ENCODE results near the gene BGLAP. TPM values are rescaled to one million over a fixed set of nuclear protein-coding genes. Genes with fewer than 3 reads are reported as not detected.
A peak's percentile ranks its signal among the peaks of the same experiment; 100 is the strongest.

The BGLAP gene
- total and polyA plus RNA-seq, 2 experiments from 2014 or later, result 0.51 to 1.8 TPM

DNA sequence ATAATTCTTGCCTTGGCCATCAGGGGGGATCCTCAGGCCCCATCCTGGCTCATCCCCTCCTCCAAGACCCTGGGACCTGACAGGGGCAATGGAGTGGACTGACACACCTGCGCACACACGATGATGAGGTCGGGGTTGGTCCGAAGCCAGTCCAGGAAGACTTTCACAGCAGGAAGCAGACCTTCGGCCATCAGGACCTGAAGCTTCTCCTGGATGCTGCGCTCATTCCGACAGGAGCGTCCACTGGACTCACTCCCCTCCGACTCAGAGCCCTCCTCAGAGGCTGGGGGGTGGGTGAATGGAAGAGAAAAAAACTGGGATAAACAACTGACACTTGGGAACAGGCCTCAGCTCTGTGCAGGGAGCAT lies 21.3 kb downstream of the BGLAP start:
- Histone ChIP-seq H3K4me1 (ENCODE audit: low read depth) (no peaks in the 10 kb centered on the region), H3K27me3 (no peaks in the 10 kb centered on the region), H3K9me3 (ENCODE audit: low read depth) (no peaks in the 10 kb centered on the region), H3K27ac (no peak overlapping the region), H3K4me3 (no peak overlapping the region), H3K36me3 (peaks cover 71% of the 10 kb centered on the region)
- DNase-seq (ENCODE audit: low read depth in 1 of 2, low spot score in 1 of 2), result no peak
- TF ChIP-seq, protein P1, sequence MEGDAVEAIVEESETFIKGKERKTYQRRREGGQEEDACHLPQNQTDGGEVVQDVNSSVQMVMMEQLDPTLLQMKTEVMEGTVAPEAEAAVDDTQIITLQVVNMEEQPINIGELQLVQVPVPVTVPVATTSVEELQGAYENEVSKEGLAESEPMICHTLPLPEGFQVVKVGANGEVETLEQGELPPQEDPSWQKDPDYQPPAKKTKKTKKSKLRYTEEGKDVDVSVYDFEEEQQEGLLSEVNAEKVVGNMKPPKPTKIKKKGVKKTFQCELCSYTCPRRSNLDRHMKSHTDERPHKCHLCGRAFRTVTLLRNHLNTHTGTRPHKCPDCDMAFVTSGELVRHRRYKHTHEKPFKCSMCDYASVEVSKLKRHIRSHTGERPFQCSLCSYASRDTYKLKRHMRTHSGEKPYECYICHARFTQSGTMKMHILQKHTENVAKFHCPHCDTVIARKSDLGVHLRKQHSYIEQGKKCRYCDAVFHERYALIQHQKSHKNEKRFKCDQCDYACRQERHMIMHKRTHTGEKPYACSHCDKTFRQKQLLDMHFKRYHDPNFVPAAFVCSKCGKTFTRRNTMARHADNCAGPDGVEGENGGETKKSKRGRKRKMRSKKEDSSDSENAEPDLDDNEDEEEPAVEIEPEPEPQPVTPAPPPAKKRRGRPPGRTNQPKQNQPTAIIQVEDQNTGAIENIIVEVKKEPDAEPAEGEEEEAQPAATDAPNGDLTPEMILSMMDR (IDR thresholded peaks at IDR 0.05; ENCODE audit: low read depth, low read length), result no peak

DNA sequence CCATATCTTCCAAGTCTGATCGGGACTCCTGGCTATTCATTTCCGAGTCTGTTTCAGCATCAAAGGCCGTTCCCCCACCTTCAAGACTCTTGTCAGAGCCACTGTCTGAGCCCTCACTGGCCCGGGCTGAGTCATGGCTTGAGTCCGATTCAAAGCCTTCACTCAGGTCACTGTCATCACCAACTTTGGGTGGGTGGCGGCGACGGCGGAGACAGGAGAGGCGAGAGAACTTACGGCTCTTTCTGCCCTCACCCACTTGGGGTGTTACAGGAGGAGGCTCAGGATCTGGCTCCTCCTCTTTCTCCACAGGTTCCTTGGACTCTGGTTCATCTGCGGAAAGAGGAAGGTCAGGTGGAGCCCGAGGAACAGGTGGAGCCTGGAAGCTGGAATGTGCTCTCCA lies 24.1 kb downstream of the BGLAP start:
- TF ChIP-seq, protein P1 (IDR thresholded peaks at IDR 0.05; ENCODE audit: low read depth, low read length), result no peak
- H3K36me3 ChIP-seq, result peaks cover 69% of the 10 kb centered on the region
- H3K9me3 ChIP-seq (ENCODE audit: low read depth), result no peaks in the 10 kb centered on the region
- DNase-seq (ENCODE audit: low read depth in 1 of 2, low spot score in 1 of 2), result no peak
- H3K27me3 ChIP-seq, result no peaks in the 10 kb centered on the region
- H3K4me3 ChIP-seq, result no peak overlapping the region
- no peak overlapping the region for H3K27ac ChIP-seq
- H3K4me1 ChIP-seq (ENCODE audit: low read depth), result no peaks in the 10 kb centered on the region

DNA sequence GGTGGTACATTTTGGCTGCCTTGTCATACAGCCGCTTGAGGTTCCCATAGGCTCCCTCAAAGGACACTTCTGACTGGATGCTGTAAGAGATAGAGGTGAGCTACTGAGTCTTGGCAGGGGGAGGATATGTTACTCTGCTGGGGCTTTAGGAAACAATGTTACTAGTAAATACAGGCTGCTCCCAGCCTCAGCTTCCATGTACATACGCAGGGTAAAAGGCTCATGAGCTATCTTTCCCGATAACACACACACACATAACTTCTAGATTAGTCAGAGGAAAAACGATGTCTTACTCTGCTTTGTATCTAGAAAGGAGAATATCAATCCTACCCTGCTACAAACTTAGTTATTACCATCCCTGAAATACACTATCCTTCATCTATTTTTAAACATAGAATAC lies 26.4 kb downstream of the BGLAP start:
- Histone ChIP-seq H3K9me3 (ENCODE audit: low read depth) (no peaks in the 10 kb centered on the region), H3K27me3 (no peaks in the 10 kb centered on the region), H3K4me1 (ENCODE audit: low read depth) (no peaks in the 10 kb centered on the region), H3K36me3 (peaks cover 75% of the 10 kb centered on the region), H3K4me3 (no peak overlapping the region), H3K27ac (no peak overlapping the region)
- TF ChIP-seq, protein P1 (IDR thresholded peaks at IDR 0.05; ENCODE audit: low read depth, low read length), result no peak
- DNase-seq (ENCODE audit: low read depth in 1 of 2, low spot score in 1 of 2), result peak in 1 of 2 donors; percentile 65

DNA sequence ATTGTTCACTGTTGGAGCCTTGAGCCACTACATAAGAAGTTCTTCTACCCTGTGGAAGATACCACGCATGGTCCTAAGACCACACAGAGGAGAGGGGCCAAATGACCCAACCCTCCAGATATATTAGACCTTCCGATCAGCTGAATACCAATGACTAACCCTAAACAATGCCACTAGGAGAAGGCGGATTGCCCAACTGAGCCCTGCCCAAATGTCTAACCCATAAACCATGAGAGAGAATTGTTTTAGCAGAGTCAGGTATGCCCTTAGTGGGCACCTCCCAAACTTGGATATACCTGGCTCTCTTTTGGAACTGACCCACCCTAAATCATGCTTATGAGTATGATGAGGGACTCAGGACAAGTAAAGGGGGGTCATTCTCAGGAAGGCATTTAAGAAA lies 28.3 kb downstream of the BGLAP start:
- no peak for DNase-seq (ENCODE audit: low read depth in 1 of 2, low spot score in 1 of 2)
- TF ChIP-seq, protein P1 (IDR thresholded peaks at IDR 0.05; ENCODE audit: low read depth, low read length), result no peak
- Histone ChIP-seq H3K36me3 (peaks cover 74% of the 10 kb centered on the region), H3K4me1 (ENCODE audit: low read depth) (no peaks in the 10 kb centered on the region), H3K27ac (no peak overlapping the region), H3K4me3 (no peak overlapping the region), H3K9me3 (ENCODE audit: low read depth) (no peaks in the 10 kb centered on the region), H3K27me3 (no peaks in the 10 kb centered on the region)

DNA sequence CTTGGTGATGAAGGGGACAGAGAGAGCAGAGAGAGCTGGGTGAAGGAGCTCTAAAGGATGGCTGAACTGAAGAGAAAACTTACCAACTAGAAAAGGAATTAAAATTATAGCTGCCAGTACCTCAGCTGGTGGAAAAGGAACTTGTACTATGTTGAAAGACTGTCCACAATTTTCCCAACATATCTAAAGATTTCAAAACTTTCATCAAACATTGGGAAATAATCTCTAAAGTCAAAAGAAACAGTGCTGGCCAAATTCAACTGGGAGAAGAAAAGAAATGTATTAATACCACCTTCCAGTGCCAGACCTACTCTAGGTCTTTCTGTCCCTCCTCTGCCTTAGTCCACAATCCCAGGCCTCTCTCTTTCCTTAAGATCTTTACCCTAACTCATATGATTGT lies 34.5 kb downstream of the BGLAP start:
- TF ChIP-seq, protein P1 (IDR thresholded peaks at IDR 0.05; ENCODE audit: low read depth, low read length), result no peak
- Histone ChIP-seq H3K9me3 (ENCODE audit: low read depth) (no peaks in the 10 kb centered on the region), H3K36me3 (peaks cover 60% of the 10 kb centered on the region), H3K27ac (no peak overlapping the region), H3K27me3 (no peaks in the 10 kb centered on the region), H3K4me3 (no peak overlapping the region), H3K4me1 (ENCODE audit: low read depth) (peaks cover 10% of the 10 kb centered on the region)
- peak in 1 of 2 donors; percentile 49 for DNase-seq (ENCODE audit: low read depth in 1 of 2, low spot score in 1 of 2)

DNA sequence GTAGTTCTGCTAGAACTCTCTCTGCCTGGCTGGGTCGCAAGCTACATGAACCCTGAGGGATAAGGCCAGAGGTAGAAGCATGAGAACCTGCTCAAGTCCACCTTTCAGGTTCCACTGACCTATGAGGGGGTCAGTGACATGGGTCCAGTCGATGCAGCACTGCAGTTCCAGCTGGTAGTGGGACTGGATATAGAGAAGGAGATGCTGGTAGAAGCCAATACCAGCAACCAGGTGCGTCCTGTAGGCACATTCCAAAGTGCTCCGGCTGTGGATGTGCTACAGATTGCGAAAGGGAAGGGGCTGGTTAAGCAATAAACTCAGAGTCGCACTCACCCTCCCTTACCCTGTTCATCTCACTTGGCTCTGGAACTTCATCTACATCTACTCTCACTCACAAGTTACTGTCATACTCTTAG lies 35.0 kb downstream of the BGLAP start:
- Histone ChIP-seq H3K36me3 (peaks cover 56% of the 10 kb centered on the region), H3K9me3 (ENCODE audit: low read depth) (no peaks in the 10 kb centered on the region), H3K27ac (no peak overlapping the region), H3K4me3 (no peak overlapping the region), H3K27me3 (no peaks in the 10 kb centered on the region), H3K4me1 (ENCODE audit: low read depth) (peaks cover 14% of the 10 kb centered on the region)
- TF ChIP-seq, protein P1 (IDR thresholded peaks at IDR 0.05; ENCODE audit: low read depth, low read length), result no peak
- DNase-seq (ENCODE audit: low read depth in 1 of 2, low spot score in 1 of 2), result peak in 1 of 2 donors; percentile 68

Data from cardiac muscle cell (in vitro differentiated cells and primary cell).